HG02763 (cell line): ENCODE results near the gene CTDP1.

Experiments used
- ATAC-seq: cut with Tn5 transposase; IDR thresholded peaks from one replicate; pipeline ENCODE4 v1.9.1; 2021; ENCODE audit warnings: mild to moderate bottlenecking, moderate library complexity; ENCODE audit not compliant: unreplicated experiment

The CTDP1 gene

DNA sequence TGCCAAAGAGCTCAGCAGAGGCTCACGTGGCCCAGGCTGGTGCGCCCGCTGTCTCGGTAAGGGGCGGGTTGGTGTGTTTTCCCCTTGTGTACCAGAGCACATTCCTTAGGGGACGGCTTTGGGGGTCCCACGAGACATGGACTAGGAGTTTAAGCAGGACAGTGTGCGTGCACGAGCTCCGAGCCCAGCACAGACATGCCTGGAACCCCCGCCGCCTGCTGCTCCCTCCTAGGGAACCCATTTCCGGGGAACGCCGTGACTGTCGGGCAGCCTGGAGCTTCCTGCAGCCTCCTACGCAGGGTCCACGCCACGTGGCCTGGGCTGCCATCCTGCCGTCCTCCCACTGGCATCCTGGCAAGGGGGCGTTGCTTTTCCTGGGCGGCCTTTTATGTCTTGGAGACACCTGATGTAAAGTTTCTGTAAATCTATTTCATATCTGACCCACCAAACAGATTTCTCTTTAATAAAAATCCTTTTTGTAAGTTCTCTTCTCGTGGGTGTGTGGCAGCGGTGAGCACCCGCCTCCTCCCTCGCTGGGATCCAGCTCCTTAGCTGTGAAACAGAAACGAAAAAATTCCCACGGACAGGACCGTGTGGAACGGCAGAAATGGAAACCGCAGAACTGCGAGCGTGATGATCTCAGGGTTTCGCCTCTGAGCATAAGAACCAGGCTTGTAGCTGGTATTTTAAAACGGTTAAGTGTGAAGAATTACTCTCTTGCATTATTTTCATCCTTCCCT is 74.6 kb downstream of the CTDP1 start:
- ATAC-seq, result no peak

DNA sequence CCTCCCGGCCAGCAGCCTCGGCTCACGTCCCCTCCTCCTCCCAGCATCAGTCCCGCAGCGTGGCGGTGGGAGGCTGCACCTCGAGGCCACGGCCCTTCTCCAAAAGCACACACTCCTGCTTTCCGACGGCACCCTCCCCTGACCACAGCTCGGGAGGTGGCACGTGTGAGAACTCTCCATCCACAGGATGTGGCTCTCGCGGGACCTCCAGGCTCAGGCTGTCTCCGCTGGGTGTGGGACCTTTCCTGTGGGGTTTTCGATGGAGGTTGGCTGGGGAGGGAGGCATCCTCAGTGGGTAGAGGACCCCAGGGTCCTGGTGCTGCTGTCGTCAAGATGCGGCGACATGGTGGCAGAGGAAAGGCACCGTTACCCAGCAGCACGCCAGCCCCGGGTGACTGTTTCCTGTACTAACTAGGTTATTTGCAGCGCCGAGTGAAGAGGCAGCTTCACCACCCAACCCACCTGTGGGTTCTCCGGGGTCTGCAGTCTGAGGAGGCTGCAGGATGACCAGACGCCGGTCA is 75.3 kb downstream of the CTDP1 start:
- no peak for ATAC-seq

DNA sequence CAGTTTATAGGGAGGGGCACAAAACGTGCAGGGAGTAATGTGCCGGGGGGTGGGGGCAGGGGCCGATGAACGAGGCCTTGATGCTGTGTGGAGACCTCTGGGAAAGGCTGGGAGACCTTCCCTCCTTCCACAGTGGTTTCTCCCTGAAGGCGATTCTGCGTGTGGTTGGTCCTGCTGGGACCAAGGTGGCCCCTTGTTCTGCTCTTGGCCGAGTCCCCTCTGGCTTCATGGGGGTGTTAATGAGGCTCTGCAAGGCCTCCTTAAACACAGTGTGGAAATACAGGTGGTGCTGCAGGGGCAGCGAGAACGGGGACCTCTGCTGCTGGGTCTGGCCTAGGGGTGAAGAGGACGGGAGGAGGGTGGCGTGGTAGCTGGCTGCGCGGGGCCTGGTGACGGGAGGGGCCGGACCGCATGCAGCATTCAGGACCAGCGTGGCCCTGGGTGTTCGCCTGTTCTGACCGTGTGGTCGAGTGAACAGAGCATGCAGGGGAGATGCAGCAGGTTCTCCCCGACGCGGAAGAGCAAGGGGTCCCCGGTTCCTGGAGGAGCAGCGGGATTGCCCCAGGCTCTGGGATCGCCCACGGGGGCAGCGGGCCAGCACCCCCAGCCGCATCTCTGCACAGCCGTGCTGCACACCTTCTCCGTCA is 76.0 kb downstream of the CTDP1 start:
- no peak for ATAC-seq

DNA sequence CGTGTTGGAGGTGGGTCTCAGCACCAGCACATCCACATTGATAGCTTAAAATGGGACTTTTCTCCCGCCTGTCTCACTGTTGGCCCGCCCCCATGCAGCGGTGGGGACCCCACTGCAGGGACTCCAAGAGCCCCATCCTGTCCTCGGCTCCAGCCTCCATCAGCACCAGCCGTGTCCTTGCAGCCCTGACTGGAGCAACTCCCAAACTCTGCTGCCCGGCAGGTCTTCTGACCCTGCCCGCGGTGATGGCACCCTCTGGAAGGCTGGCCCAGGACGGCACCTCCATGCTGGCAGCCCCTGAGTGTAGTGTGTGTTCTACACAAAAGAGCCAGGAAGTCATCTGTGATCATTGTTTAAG is 76.5 kb downstream of the CTDP1 start:
- ATAC-seq, result no peak

DNA sequence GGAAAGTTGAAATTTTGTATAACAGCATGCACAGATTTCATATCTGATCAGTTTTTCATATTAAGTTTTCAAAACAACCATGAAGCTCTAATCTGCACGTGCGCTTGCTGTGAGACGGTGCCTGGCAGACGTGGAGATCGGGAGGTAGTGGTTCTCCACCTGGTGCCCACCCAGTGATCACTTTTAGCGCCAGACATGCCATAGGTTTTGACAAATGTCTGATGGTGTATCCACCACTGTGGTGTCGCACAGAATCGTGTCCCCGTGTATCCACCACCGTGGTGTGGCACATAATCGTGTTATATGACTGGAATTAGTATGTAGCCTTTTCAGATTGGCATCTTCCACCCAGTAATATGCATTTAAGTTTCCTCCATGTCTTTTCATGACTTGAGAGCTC is 77.2 kb downstream of the CTDP1 start:
- no peak for ATAC-seq

DNA sequence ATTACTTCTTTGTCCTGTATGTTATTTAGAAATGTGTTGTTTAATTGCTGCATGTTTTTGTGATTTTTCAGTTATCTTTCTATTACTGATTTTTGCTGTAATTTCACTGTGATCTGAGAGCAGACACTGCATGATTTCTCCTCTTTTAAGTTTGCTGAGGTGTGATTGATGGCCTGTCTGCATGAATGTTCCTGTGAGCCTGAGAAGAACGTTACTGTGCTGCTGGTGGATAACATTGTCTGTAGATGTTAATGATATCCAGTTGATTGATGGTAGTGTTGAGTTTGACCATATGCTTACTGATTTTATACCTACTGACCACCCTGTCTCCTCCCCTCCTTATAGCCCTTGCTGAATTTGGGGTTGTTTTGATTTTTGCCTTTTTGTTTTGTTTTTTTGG is 80.7 kb downstream of the CTDP1 start:
- ATAC-seq, result no peak

DNA sequence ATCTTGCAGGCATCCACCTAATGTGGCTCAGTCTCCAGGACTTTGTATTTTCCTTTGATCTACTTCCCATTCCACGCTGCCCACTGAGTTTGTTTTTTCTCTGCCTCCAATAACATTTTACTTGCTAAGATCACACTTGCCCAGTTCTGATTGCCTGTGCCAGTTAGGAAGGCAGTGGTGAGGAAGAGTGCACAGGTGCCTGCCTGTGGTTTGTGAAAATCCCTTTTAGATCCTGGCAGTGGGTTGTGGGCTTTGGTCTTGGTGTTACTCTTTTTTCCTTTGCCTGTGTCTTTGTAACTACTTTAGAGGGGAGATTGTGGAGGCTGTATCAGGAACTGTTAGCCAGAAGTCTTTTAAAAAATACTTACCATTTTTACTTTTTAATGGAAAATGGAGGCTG is 81.3 kb downstream of the CTDP1 start:
- no peak for ATAC-seq

DNA sequence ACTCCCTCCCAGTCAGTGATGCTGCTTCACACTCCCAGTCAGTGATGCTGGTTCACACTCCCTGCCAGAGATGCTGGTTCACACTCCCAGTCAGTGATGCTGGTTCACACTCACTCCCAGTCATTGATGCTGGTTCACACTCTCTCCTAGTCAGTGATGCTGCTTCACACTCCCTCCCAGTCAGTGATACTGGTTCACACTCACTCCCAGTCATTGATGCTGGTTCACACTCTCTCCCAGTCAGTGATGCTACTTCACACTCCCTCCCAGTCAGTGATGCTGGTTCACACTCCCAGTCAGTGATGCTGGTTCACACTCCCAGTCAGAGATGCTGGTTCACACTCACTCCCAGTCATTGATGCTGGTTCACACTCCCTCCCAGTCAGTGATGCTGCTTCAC is 83.8 kb downstream of the CTDP1 start:
- ATAC-seq, result no peak

DNA sequence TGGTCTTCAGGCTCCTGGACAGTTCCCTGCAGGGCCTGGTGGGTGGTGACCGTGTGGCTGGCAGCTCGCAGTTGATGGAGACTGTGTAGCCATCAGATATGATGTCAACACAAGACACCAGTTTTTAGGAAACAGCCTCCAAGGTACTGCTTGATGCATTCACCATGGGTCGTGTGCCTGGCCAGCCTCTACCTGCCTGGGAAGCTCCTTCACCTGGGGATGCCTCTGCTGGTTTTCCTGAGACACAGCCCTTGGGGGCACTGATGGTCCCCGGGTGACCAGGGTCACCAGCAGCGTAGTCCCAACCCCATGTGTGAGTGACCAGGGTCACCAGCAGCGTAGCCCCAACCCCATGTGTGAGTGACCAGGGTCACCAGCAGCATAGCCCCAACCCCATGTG is 84.5 kb downstream of the CTDP1 start:
- no peak for ATAC-seq

DNA sequence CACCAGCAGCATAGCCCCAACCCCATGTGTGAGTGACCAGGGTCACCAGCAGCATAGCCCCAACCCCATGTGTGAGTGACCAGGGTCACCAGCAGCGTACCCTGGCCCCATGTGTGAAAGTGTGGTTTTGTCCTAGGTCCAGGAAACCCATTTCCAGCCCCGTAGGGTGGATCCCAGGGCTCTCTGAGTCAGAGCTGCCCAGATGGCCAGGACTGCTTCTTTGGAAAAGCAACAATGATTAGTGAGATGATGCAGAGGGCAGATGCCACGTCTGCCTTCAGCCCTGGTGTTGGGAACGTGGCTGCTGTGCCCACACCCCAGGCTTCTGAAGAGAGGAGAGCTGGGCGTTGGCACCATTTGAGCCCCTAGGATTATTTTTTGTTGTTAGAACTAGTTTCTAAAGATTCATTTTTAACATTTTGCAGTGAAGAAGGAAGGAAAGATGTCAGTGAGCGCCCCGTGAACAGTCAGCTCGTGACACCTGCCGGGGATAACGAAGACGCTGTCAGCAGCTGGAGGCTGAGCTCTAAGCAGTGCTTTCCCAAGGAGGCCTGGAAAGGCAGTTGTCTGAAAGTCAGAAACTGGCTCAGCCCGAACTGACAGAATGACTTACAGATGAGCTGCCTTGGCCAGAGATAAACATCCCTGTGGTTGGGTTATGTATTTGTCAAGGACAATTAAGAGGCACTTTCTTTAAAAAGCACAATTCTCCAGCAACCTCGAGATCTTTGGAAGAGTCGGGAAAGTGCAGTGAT is 86.1 kb downstream of the CTDP1 start:
- ATAC-seq, result no peak

DNA sequence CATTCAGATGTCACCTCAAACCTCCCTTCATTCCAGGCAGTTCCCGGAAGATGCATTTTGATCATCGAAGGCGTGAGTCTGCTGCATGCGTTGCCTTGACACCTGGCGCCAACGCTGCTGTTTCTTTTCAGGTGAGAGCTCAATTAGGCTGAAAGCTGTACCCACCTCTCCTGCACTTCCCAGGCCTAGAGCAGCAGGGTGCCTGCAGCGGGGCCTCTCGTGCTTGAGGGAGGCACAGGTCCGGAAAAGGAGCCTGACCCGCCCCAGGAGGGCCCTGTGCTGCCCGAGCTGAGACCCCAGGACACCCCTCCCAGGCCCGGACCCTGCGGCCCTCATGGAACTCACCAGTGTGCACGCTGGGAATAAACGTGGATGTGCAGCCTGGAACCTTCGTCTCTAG is 86.7 kb downstream of the CTDP1 start:
- ATAC-seq, result no peak

DNA sequence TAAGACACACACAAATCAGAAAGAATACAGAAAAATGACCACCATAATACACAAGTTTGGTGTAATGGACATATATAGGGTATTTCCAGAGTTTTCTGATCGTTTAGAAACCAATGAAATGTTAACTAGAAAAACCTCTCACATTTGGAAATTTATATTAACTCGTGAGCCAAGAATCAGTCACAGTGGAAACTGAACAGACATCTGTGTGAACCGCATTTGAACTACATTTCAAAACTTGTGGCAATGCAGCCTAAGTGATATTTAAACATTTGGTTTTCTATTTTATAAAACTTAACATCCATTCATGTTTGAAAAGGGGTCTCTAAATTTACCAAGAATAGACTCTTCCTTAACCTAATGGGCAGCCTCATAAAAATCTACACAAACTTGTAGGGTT is 89.1 kb downstream of the CTDP1 start:
- ATAC-seq, result no peak

DNA sequence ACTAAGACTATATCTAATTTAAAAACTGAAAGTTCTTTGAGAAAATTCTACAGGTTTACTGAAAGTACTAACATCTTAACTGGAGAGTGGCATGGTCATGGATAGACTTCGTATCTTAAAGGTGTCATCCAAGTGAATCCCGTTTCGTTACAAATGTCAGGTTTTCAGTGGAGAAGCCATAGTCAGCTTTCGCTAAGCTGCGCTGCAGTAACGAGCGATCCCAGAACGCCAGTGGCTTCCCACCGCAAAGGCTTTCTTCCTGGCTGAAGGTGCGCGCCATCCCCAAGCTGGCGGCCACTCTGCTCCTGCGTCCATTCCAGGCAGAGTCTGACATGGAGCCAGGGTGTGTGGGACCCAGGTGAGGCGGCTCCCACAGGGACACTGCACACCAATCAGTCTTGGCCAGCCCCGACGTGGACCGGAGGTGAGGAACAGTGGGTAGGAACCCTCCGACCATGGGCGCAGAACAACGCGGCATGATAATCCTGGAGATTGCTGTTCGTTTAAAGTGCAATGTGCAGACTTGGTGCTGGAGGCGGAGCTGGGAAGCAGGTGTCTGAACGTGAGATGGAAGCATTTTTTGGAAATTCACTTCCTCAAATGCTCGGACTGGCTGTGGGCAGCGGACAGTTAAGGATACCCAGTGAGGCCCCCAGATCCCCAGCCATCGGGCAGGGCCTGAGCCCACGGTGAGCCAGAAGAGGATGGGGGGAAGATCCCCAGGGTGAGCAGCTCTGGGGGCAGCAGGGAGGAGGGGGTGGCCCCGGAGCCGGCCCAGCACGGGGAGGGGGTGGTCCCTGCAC is 90.3 kb downstream of the CTDP1 start:
- ATAC-seq, result no peak

DNA sequence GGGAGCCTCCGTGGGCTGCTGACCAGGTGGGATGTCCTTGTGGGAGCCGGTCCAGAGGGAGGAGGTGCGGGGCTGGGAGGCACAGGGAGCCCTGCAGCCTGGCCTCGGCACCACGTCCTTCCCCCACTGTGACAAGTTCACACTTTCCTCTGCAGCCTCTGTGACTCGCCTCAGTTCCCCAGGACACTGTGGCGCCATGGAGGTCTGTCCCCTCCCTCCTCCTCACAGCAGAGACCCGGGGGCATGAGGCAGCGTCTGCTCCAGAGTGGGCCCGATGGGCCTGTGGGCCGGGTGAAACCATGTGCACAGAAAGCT is 90.9 kb downstream of the CTDP1 start:
- ATAC-seq, result no peak

DNA sequence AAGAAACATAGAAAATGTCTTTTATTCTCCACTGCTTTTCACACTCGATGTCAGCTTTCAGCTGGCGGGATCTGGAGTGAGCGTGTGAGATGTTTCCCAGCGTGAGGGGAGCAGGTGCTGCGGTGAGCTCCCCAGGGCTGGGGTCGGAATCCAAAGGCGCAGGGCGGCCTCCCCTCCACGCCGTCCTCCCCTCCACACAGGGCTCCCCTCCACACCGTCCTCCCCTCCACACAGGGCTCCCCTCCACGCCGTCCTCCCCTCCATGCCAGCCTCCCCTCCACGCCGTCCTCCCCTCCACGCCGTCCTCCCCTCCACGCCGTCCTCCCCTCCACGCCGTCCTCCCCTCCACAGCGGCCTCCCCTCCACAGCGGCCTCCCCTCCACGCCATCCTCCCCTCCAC is 91.2 kb downstream of the CTDP1 start:
- no peak for ATAC-seq

DNA sequence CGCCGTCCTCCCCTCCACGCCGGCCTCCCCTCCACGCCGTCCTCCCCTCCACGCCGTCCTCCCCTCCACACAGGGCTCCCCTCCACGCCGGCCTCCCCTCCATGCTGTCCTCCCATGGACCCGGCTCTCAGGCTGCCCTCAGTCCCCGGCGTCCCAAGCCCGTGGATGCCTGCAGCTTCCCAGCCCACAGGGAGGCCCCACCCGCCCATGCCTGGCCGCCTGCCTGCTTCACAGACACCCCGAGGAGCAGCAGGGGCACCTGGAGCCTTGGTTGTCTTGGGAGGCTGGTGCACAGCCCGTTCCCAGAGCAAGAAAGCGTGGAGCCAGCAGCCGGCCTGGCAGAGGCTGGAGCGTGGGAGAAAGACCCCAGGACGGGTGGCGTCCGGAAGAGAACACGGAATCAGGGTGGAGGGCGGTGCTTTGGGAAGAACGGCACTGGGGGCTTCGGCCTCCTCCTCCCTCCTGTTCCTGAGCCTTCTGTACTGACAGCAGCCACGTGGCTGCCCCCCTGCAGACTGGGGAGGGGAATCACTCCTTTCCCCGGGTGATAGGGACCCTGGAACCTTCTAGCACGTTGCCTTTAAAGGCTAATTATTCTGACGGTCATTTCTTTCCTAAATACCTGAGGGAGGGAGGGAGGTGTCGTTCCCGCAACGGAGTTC is 92.0 kb downstream of the CTDP1 start:
- no peak for ATAC-seq

DNA sequence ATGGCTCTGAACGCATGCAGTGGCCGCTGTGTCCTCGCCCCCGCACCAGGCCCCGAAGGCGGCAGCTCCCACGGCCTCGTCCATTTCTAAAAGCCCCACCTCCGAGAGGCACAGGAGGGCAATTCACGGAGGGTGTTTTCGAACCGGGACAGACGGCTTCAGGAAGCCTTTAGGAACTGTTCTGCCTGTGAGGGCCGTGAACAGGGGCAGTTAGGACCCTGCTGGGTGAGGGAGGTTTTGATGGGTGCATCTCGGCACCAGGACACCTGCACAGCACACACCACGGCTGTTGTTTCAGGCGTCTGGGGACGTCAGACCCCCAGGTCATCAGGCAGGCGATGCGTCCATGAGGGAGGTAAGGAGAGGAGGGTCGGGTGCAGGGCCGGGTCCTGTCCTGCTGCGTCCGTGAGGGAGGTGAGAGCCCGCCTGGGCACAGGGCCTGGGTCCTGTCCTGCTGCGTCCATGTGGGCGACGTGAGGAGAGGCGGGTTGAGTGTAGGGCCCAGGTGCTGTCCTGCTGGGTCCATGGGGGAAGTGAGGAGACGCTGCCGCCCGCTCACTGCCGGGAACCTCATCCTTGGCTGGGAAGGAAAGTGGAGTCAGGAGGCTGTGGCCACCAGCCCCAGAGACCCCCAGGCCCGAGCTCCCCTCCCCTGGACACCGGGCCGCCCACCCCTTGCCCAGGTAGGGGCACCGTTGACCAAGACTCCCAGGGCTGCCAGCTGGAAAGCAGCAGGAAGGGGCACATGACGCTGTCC is 92.7 kb downstream of the CTDP1 start:
- no peak for ATAC-seq

DNA sequence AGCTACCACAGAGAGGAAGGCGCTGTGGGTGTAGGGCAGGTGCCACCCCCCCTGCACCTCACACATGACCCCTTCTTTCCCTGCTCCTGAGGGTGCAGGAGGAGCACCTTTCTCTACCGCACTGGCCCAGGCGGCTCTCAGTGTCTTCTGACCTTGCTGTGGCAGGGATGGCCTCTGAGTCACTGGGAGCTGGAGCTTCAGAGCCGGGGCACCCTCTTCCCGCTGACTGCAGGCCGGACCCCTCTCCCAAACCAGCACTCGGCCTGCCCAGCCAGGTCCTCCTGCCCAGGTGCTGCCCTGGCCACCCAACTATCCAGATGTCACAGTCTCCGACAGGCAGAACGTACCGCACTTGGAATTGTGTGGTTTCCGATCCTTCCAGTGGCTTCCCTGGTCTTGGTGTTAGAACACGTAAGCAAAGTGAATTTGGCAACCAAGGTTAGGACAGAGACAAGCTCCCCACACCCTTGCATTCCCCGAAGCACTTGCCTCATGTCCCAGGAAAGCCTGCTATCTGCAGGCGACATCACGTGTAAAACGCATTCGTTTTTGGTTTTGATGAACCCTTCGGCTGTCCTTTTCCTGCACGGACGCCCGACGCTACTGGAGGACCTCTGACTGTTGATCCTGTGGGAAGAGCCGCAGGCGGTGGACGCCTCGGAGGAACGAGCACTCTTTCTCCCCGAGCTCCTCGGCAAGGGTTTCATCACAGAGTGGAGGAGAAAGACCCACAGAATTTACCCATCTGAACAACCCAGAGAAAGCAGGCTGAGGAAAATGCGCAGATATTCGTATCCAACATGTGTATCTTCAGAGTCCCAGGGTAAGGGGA is 93.5 kb downstream of the CTDP1 start:
- ATAC-seq, result no peak

DNA sequence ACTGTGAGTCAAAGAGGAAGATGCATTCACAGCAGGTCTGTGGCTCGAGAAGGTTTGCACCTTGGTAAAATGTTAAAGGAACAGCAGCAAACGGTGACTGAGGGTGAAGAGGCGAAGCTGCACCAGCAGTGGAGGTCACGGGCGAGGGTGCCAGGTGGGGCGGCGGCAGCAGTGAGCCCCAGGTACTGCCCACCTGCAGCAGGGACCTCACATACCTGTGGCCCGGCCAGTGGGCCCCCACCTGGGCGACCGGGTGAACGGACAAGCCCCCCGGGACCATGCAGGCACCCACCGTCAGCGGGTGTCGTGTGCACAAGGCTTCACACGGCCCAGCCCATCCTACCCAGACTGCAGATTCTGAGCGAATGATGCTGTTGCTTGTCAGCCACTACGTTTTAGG is 94.5 kb downstream of the CTDP1 start:
- no peak for ATAC-seq
